ENCODE results near the gene ZNF438. TPM values are rescaled to one million over a fixed set of nuclear protein-coding genes. Genes with fewer than 3 reads are reported as not detected.

The ZNF438 gene
- total RNA-seq, 1 experiment from 2014 or later = 8.4 TPM

DNA sequence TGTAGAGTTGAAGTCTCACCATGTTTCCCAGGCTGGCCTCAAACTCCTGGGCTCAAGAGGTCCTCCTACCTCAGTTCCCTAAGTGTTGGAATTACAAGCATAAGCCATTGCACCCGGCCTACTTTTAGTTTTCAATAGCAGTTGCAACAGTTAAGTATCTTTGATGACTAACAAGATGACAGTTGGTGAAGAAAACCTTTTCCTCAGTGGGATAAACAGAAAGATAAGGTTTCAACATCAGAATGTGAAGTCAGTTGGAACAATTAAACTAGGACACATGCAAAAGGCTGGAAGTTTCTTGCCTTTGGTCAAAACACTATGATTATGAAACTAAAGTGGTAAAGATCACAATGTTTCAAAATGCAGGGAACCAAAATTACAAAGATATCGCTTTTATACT, 169.2 kb downstream of the ZNF438 start:
- peak; percentile 49 for DNase-seq (ENCODE audit: unreplicated experiment)
- no peaks in the 10 kb centered on the region for H3K9me3 Mint-ChIP-seq (ENCODE audit: unreplicated experiment)
- H3K27me3 Mint-ChIP-seq (ENCODE audit: insufficient read depth, unreplicated experiment) = no peaks in the 10 kb centered on the region
- intact Hi-C loops (cut with micrococcal nuclease) = no loop called here
- no peaks in the 10 kb centered on the region for H3K4me1 Mint-ChIP-seq (ENCODE audit: insufficient read depth, unreplicated experiment)
- POLR2A ChIA-PET = no interaction called here
- no peak for TF ChIP-seq CTCF (IDR thresholded peaks at IDR 0.05; ENCODE audit: unreplicated experiment)
- CTCF ChIA-PET = no interaction called here
- no peak overlapping the region for H3K4me3 Mint-ChIP-seq (ENCODE audit: unreplicated experiment)
- no peaks in the 10 kb centered on the region for H3K36me3 Mint-ChIP-seq (ENCODE audit: insufficient read depth, unreplicated experiment)
- no peak overlapping the region for H3K27ac Mint-ChIP-seq (ENCODE audit: low read depth, unreplicated experiment)
- no TSS peak for BruUV-seq (replicated peaks)

DNA sequence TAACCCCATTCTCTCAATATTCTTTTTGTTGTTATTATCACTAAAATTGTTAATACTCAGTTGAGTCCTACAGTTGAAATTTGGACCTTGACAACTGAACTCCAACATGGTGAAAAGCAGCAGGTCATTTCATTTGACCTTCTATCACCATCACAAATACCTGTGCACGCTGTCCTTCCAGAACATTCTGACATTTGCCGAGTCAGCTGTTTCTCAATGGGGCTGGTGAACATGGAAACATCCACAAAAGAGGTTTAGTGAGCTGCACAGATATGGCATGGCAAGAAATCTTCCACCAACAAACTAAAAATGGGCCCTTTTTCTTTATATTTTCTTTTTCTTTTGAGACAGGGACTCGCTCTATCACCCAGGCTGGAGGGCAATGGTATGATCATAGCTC, 169.7 kb downstream of the ZNF438 start:
- no peak overlapping the region for H3K27ac Mint-ChIP-seq (ENCODE audit: low read depth, unreplicated experiment)
- H3K36me3 Mint-ChIP-seq (ENCODE audit: insufficient read depth, unreplicated experiment) = no peaks in the 10 kb centered on the region
- no peak for DNase-seq (ENCODE audit: unreplicated experiment)
- no peaks in the 10 kb centered on the region for H3K27me3 Mint-ChIP-seq (ENCODE audit: insufficient read depth, unreplicated experiment)
- ChIA-PET CTCF (no interaction called here), POLR2A (no interaction called here)
- intact Hi-C loops (cut with micrococcal nuclease) = no loop called here
- no peak for TF ChIP-seq CTCF (IDR thresholded peaks at IDR 0.05; ENCODE audit: unreplicated experiment)
- H3K4me1 Mint-ChIP-seq (ENCODE audit: insufficient read depth, unreplicated experiment) = no peaks in the 10 kb centered on the region
- BruUV-seq (replicated peaks) = no TSS peak
- no peaks in the 10 kb centered on the region for H3K9me3 Mint-ChIP-seq (ENCODE audit: unreplicated experiment)
- H3K4me3 Mint-ChIP-seq (ENCODE audit: unreplicated experiment) = no peak overlapping the region

DNA sequence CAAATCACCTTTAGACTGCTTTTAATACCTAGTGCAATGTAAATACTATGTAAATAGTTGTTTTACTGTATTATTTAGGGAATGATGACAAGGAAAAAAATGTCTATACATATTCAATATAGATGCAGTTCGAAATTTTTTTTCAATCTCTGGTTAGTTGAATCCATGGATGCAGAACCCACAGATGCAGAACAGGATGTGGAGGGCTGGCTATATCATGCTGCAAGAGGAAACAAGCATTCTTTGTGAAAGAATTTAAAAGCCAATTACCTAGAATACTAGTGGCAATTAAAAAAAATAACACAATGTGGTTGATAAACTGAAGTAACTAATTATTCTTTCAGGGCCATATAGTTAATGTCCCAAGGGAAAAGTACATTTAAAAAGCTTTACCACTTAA, 170.4 kb downstream of the ZNF438 start:
- intact Hi-C loops (cut with micrococcal nuclease) = no loop called here
- no peak for TF ChIP-seq CTCF (IDR thresholded peaks at IDR 0.05; ENCODE audit: unreplicated experiment)
- H3K9me3 Mint-ChIP-seq (ENCODE audit: unreplicated experiment) = no peaks in the 10 kb centered on the region
- CTCF ChIA-PET = no interaction called here
- POLR2A ChIA-PET = no interaction called here
- no TSS peak for BruUV-seq (replicated peaks)
- no peaks in the 10 kb centered on the region for H3K27me3 Mint-ChIP-seq (ENCODE audit: insufficient read depth, unreplicated experiment)
- no peaks in the 10 kb centered on the region for H3K36me3 Mint-ChIP-seq (ENCODE audit: insufficient read depth, unreplicated experiment)
- no peak overlapping the region for H3K27ac Mint-ChIP-seq (ENCODE audit: low read depth, unreplicated experiment)
- H3K4me3 Mint-ChIP-seq (ENCODE audit: unreplicated experiment) = no peak overlapping the region
- H3K4me1 Mint-ChIP-seq (ENCODE audit: insufficient read depth, unreplicated experiment) = no peaks in the 10 kb centered on the region
- no peak for DNase-seq (ENCODE audit: unreplicated experiment)

DNA sequence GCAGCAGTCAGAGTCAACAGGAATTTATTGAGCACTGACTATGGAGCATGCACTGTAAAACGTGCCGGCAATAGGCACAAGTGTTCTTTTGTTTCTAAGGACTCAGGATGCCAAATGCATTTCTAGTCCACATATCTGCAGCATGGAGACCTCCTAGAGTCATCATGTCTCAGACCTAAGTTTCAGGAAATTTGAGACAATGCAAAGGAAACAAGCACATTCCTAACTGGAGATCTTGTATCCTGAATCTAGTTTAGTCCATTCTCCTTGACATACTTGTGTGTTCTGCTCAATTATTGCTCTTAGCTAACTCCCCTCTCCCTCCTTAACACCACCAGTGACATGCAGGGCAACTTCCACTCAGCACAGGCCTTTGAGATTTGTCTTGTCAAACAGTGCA, 173.2 kb downstream of the ZNF438 start:
- Mint-ChIP-seq H3K9me3 (ENCODE audit: unreplicated experiment) (no peaks in the 10 kb centered on the region), H3K27ac (ENCODE audit: low read depth, unreplicated experiment) (no peak overlapping the region), H3K4me3 (ENCODE audit: unreplicated experiment) (no peak overlapping the region), H3K27me3 (ENCODE audit: insufficient read depth, unreplicated experiment) (no peaks in the 10 kb centered on the region), H3K4me1 (ENCODE audit: insufficient read depth, unreplicated experiment) (no peaks in the 10 kb centered on the region), H3K36me3 (ENCODE audit: insufficient read depth, unreplicated experiment) (no peaks in the 10 kb centered on the region)
- ChIA-PET CTCF (no interaction called here), POLR2A (no interaction called here)
- no peak for DNase-seq (ENCODE audit: unreplicated experiment)
- intact Hi-C loops (cut with micrococcal nuclease) = no loop called here
- BruUV-seq (replicated peaks) = no TSS peak
- TF ChIP-seq CTCF (IDR thresholded peaks at IDR 0.05; ENCODE audit: unreplicated experiment) = no peak
